ENCODE measurements around the gene TBCC.

GRCh38 chr6:42762950-42763349 is 17.0 kb upstream of the TBCC start:
- no peak for TF ChIP-seq CTCF (IDR thresholded peaks at IDR 0.05; ENCODE audit: low read length)
- TF ChIP-seq EZH2phosphoT487 (IDR thresholded peaks at IDR 0.05; ENCODE audit: low read length): no peak
- TF ChIP-seq EZH2 (optimal IDR thresholded peaks at IDR 0.05; ENCODE audit: low read depth, low read length): no peak

All from MM.1S (cell line).